GM19099 (cell line): ENCODE measurements around the gene ATXN2.

Experiments
- POLR2A ChIP-seq: IDR thresholded peaks from 3 replicates; pipeline ENCODE4 v1.6.1; 2011; ENCODE audit warnings: low read depth; ENCODE audit not compliant: insufficient read length; ENCODE audit errors: extremely low read depth

The ATXN2 gene

DNA sequence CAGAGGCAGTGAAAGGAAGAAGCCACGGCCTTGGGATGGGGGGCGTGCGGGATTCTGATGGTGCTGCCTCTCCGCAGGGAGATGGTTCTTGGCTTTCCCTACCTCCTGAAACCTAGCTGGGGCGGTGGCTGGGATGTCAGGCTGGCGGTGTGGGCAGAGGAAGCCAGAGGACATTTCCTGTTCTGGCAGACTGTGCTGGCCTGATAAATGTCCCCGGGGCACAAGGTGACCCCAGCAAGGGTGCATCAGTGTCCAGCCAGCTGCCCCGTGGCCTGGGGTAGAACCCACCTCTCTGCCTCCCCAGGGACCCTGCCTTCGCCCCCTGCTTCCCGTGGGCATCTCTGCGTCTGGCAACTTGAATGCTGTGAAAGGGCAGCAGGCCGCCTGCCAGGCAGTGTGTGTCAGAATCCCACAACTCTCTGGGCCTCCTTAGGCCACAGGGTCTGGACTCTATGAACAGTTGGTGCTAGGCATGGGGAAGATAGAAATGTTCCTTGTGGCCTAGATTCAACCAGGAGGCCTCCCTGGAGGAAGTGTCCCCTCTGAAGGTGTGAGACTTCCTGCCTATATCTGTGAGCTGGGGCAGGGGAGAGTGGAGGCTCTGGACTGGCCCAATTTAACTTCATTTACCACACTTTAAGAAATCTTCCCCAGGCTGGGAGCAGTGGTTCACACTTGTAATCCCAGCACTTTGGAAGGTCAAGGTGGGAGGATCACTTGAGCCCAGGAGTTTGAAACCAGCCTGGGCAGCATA lies 188.5 kb downstream of the ATXN2 start:
- no peak for TF ChIP-seq POLR2A

DNA sequence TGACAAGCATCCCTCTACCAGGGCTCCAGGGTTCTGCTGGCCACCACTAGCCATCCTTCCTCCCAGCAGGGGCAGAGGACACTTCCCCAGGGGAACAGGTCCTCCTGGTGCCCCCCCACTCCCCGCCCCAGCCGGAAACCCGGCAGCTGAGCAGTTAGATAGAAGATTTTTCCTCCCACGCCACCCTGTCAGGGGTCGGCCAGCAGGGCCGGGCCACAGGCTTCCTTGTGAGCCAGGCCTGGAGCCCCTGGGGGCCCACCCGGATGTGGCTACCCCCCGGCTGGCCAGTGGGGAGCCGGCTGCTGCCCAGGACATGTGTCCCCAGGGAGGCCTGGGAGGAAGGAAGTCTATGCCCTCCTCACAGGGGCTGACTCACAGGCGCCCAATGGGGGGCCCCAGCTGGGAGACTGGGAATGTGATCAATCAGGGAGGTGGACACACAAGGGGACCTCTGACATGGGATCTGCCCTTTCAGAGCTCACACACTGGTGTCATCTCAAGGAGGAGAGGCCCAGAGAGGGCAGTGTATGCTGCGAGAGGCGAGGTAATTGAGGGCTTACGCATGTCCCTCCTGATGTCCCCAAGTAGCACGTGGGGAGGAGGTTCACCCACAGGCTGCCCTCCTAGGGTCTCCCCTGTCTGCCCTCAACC lies 189.2 kb downstream of the ATXN2 start:
- no peak for TF ChIP-seq POLR2A

GRCh38 chr12:111409403-111409779 lies 189.7 kb downstream of the ATXN2 start:
- no peak for TF ChIP-seq POLR2A

GRCh38 chr12:111408686-111409402 lies 190.3 kb downstream of the ATXN2 start:
- TF ChIP-seq POLR2A, result no peak

- no peak for TF ChIP-seq POLR2A
Observed at GRCh38 chr12:111408116-111408440, 191.0 kb downstream of the ATXN2 start.

- no peak for TF ChIP-seq POLR2A
Observed at GRCh38 chr12:111407377-111408115, 191.6 kb downstream of the ATXN2 start.

- peak; percentile 38 for TF ChIP-seq POLR2A
Observed at GRCh38 chr12:111406474-111407376, 192.4 kb downstream of the ATXN2 start.

DNA sequence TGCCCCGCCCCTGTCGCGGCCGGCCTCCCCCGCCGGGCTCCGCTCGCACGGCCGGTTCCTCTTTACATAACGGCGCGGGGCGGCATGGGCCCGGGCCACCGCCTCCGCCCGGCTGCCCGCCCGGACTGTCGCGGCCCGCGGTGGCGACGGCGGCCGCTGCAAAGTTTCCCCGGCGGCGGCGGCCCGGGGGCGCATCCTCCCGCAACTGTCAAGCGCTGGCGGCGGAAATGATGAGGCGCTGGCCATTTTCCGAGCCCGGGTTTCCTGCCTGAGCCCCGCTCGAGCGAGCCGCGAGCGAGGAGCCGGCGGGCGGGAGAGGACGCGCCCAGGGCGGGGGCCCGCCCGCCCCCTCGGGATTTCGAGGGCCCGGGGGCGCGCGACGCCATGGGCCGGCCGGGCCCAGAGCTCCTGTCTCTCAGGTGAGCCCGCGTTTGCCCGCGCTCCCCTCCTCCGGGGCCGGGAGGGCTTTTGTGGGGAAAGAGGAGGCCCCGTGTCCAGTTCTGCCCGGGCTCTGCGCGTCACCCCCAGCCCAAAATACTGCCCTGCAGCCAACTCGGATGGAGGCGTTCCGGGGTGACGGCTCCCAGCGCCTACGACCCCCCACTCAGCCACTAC lies 193.1 kb downstream of the ATXN2 start, which contains the start of gene SH2B3:
Gene SH2B3, plus strand, starts transcription at position 65 of the 615 bp plus-strand sequence. CDS start 12,223 bp downstream, outside the sequence.
- TF ChIP-seq POLR2A, result peak; percentile 83

DNA sequence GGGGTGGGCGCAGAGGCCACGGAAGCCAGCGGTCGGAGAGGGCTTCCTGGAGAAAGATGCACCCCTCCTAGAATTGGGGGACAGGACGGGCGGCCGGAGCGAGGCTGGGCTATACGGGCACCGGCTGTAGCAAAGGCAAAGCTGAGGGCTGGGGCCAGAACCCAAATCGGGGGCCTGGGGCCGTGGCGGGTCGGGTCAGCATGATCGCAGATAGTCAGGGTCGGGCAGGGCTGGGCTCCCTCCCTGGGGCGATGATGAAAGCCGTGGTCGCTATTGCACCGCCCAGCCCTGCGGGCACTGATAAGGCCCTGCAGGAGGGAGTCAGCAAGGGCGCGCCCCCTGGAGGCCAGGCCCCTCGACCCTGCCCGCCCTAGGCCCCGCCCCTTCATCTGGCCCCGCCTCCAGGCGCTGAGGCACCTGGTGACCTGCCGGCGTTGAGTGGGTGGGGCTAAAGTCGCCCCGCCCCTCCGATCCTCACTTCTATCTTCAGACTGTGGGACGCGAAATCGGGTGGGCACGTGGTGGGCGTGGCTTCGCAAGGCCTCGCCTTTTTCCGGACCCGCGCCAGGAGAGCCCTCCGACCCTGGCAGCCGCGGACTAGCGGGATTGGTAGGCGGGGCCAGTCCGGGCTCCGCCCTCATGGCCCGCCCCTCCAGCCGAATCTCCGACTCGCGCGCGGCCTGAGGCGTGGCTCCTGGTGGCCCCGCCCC lies 193.8 kb downstream of the ATXN2 start:
- TF ChIP-seq POLR2A, result peak; percentile 66

- TF ChIP-seq POLR2A, result no peak
Observed at GRCh38 chr12:111404362-111405148, 194.6 kb downstream of the ATXN2 start.
